Fibroblast of lung (primary cell): ENCODE data around the gene MEN1. TPM values are rescaled to one million over a fixed set of nuclear protein-coding genes. Genes with fewer than 3 reads are reported as not detected.

ENCODE experiments used
- DNase-seq, 2 donors: peaks; one replicate each; pipeline versions ENCODE4 v3.0.0 to v3.0.0-alpha.2; 2010; ENCODE audit warnings: low read depth in 2 of 2
- H2AFZ ChIP-seq: 2 replicates; pipeline ENCODE4 v1.5.1; 2012; ENCODE audit warnings: low read length, control low read depth, inconsistent platforms
- H3K27ac ChIP-seq: 2 replicates; pipeline ENCODE4 v1.5.1; 2011; ENCODE audit warnings: low read length, control low read depth; ENCODE audit not compliant: insufficient read depth
- H3K27me3 ChIP-seq: 2 replicates; pipeline ENCODE4 v1.5.1; 2011; ENCODE audit warnings: mild to moderate bottlenecking, low read length; ENCODE audit not compliant: control insufficient read depth, insufficient read depth
- H3K36me3 ChIP-seq: 2 replicates; pipeline ENCODE4 v1.5.1; 2011; ENCODE audit warnings: low read length; ENCODE audit not compliant: control insufficient read depth, insufficient read depth
- H3K4me1 ChIP-seq: 2 replicates; pipeline ENCODE4 v1.5.1; 2011; ENCODE audit warnings: low read length; ENCODE audit not compliant: control insufficient read depth, insufficient read depth; ENCODE audit errors: extremely low read depth
- H3K4me2 ChIP-seq: 2 replicates; pipeline ENCODE4 v1.5.1; 2011; ENCODE audit warnings: low read length, control low read depth; ENCODE audit not compliant: insufficient read depth; ENCODE audit errors: extremely low read depth
- H3K4me3 ChIP-seq, 4 experiments: fragments of 200-600 bp in 1 of 4; sonication (generic) in 1 of 4; replicated peaks in 1 of 4; 2 replicates each; pipeline ENCODE4 v1.5.1; 2011 to 2016; ENCODE audit warnings: low read length in 4 of 4, low read depth in 3 of 4, mild to moderate bottlenecking in 3 of 4, control low read depth in 2 of 4, inconsistent platforms in 1 of 4, mixed read lengths in 1 of 4; ENCODE audit not compliant: insufficient read depth in 1 of 4; ENCODE audit errors: control extremely low read depth in 1 of 4
- H3K79me2 ChIP-seq: 2 replicates; pipeline ENCODE4 v1.5.1; 2012; ENCODE audit warnings: mild to moderate bottlenecking, low read length, inconsistent platforms; ENCODE audit not compliant: control insufficient read depth, insufficient read depth
- H3K9ac ChIP-seq: 2 replicates; pipeline ENCODE4 v1.5.1; 2011; ENCODE audit warnings: mild to moderate bottlenecking, low read length, control low read depth; ENCODE audit not compliant: insufficient read depth
- H3K9me3 ChIP-seq: 2 replicates; pipeline ENCODE4 v1.5.1; 2012; ENCODE audit warnings: low read depth, low read length; ENCODE audit not compliant: control insufficient read depth, insufficient read depth
- H4K20me1 ChIP-seq: 2 replicates; pipeline ENCODE4 v1.5.1; 2011; ENCODE audit warnings: low read length; ENCODE audit not compliant: control insufficient read depth, insufficient read depth; ENCODE audit errors: extremely low read depth
- EZH2 ChIP-seq: IDR thresholded peaks from 2 replicates; pipeline ENCODE4 v1.5.1; 2012; ENCODE audit warnings: low read length, control low read depth, mild to moderate bottlenecking; ENCODE audit errors: missing control alignments
- polyA plus RNA-seq, 2 donors: library from polyadenylated mRNA; depleted of rRNA in 1 of 2; stranded (reverse) in 1 of 2; unstranded in 1 of 2; fragments of >200 nt; gene quantifications; 2 replicates each; pipeline ENCODE4 v1.2.1, GENCODE V29; 2011 to 2012; ENCODE audit warnings: missing spikeins in 1 of 2
- total RNA-seq: library from RNA; depleted of rRNA; stranded (reverse); fragments of >200 nt; gene quantifications from 2 replicates; pipeline ENCODE4 v1.2.1, GENCODE V29; 2014
- TF ChIP-seq, protein P1 (sequence below), 2 donors: IDR thresholded peaks in 1 of 2; conservative IDR thresholded peaks in 1 of 2; 1 replicate in 1 of 2; 2 replicates in 1 of 2; pipeline ENCODE4 v1.5.1; 2011 to 2012; ENCODE audit warnings: low read length in 2 of 2, control low read depth in 1 of 2, inconsistent platforms in 1 of 2, low read depth in 1 of 2, mild to moderate bottlenecking in 1 of 2

MEN1 gene
- total and polyA plus RNA-seq, 2 donors (not counting 1 experiment from before 2014, with no cell fraction given), result 8.9 to 13.7 TPM

- no peak overlapping the region for H3K4me3 ChIP-seq
- no peaks in the 10 kb centered on the region for H3K36me3 ChIP-seq
- no peaks in the 10 kb centered on the region for H4K20me1 ChIP-seq
- H3K79me2 ChIP-seq, result no peaks in the 10 kb centered on the region
- no peak overlapping the region for H2AFZ ChIP-seq
- DNase-seq, result no peak
- no peak overlapping the region for H3K4me2 ChIP-seq
- H3K27ac ChIP-seq, result no peak overlapping the region
- H3K4me1 ChIP-seq, result peaks cover 4% of the 10 kb centered on the region
- no peaks in the 10 kb centered on the region for H3K27me3 ChIP-seq
- H3K9ac ChIP-seq, result no peak overlapping the region
- H3K9me3 ChIP-seq, result no peaks in the 10 kb centered on the region
- no peak for TF ChIP-seq EZH2
- TF ChIP-seq, protein P1, sequence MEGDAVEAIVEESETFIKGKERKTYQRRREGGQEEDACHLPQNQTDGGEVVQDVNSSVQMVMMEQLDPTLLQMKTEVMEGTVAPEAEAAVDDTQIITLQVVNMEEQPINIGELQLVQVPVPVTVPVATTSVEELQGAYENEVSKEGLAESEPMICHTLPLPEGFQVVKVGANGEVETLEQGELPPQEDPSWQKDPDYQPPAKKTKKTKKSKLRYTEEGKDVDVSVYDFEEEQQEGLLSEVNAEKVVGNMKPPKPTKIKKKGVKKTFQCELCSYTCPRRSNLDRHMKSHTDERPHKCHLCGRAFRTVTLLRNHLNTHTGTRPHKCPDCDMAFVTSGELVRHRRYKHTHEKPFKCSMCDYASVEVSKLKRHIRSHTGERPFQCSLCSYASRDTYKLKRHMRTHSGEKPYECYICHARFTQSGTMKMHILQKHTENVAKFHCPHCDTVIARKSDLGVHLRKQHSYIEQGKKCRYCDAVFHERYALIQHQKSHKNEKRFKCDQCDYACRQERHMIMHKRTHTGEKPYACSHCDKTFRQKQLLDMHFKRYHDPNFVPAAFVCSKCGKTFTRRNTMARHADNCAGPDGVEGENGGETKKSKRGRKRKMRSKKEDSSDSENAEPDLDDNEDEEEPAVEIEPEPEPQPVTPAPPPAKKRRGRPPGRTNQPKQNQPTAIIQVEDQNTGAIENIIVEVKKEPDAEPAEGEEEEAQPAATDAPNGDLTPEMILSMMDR (conservative IDR thresholded peaks at IDR 0.05 in 1 of 2, IDR thresholded peaks at IDR 0.05 in 1 of 2; ENCODE audit: low read depth in 1 of 2, low read length in 2 of 2), result no peak
These were observed 31.4 kb upstream of the MEN1 start for GRCh38 chr11:64841592-64842365.

DNA sequence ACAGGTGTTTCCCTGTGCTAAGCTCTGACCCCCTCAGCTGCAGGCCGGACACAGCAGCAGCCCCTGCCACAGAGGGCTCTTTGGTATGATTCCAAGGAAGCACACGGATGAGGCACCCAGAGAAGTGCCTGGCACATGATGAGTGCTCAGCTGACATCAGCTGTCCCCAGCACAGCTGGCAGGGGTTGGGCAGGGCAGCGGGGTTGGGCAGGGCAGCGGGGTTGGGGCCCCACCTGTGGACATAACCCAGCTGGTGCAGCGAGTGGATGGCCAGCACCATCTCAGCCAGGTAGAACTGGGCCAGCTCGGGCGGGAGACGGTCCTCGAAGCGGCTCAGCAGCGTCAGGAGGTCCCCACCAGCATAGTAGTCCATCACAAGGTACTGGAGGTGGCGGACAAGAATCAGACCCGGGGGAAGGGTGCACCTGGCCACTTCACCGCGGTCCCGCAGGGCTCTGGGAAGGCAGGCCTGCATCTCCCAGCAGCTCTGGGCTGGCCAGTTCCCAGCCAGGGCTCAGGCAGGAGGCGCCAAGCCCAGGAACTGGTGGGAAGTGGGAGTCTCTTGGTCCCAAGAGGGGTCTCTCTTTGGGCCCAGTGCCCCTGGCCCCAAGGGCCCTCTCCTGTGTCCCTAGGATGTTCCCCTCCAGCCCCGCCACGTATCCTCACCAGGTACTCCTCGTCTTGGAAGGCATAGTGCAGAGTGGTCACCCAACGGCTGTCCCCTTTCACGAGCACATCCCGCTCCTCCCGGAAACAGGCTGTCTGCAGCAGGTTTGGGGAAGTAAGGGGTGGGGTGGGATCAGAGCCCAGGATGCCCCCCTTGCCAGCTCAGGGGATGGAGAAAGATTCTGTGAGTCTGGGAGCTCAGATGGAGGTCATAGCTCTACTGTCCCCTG, 29.8 kb upstream of the MEN1 start:
- Histone ChIP-seq H3K27ac (no peak overlapping the region), H3K36me3 (no peaks in the 10 kb centered on the region), H3K4me2 (no peak overlapping the region), H3K4me3 (no peak overlapping the region), H3K9me3 (no peaks in the 10 kb centered on the region), H4K20me1 (no peaks in the 10 kb centered on the region), H3K9ac (no peak overlapping the region), H3K79me2 (no peaks in the 10 kb centered on the region), H3K4me1 (peaks cover 1% of the 10 kb centered on the region), H2AFZ (no peak overlapping the region), H3K27me3 (no peaks in the 10 kb centered on the region)
- TF ChIP-seq, protein P1 (conservative IDR thresholded peaks at IDR 0.05 in 1 of 2, IDR thresholded peaks at IDR 0.05 in 1 of 2; ENCODE audit: low read depth in 1 of 2, low read length in 2 of 2), result no peak
- no peak for TF ChIP-seq EZH2
- no peak for DNase-seq

DNA sequence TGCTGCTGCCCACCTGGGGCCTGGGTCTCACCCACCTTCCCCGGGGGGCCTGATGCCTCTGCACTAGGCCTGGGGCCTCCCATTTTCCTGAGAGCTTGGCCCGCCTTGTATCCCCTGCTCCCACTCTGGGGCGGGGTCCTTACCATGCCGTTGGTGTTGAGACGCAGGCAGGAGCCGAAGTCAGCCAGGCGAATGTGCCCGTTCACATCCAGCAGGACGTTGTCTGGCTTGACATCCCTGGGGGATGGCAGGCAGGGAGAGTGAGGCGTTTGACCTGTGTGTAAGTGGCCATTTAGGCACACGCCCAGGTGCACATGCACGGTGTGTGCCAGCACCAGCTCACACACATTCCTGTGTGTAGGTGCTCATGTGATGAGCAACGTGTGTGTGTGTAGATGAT, 29.0 kb upstream of the MEN1 start:
- Histone ChIP-seq H4K20me1 (no peaks in the 10 kb centered on the region), H2AFZ (no peak overlapping the region), H3K4me2 (no peak overlapping the region), H3K4me3 (no peak overlapping the region), H3K4me1 (no peaks in the 10 kb centered on the region), H3K79me2 (no peaks in the 10 kb centered on the region), H3K9ac (no peak overlapping the region), H3K27me3 (no peaks in the 10 kb centered on the region), H3K27ac (no peak overlapping the region), H3K36me3 (no peaks in the 10 kb centered on the region), H3K9me3 (no peaks in the 10 kb centered on the region)
- TF ChIP-seq EZH2, result no peak
- TF ChIP-seq, protein P1 (conservative IDR thresholded peaks at IDR 0.05 in 1 of 2, IDR thresholded peaks at IDR 0.05 in 1 of 2; ENCODE audit: low read depth in 1 of 2, low read length in 2 of 2), result no peak
- DNase-seq, result no peak
